Fibroblast of pulmonary artery (primary cell): ENCODE data around the gene KEAP1.
A peak's percentile ranks its signal among the peaks of the same experiment; 100 is the strongest.
"Not testable (repeated sequence)": the region's sequence is repeated elsewhere in the genome, so short reads cannot be mapped to it uniquely, and the experiment has no call there.

Experiments
- DNase-seq: peaks from one replicate; pipeline ENCODE4 v3.0.0-alpha.2; 2010; ENCODE audit warnings: low read depth
- H3K4me3 ChIP-seq: replicated peaks from 2 replicates; pipeline ENCODE4 v1.5.1; 2011; ENCODE audit warnings: low read depth, mild to moderate bottlenecking, control low read depth, low read length, moderate library complexity
- TF ChIP-seq, protein P1 (sequence below): IDR thresholded peaks from 2 replicates; pipeline ENCODE4 v1.5.1; 2011; ENCODE audit warnings: mild to moderate bottlenecking, control low read depth, low read length, inconsistent platforms; ENCODE audit errors: missing control alignments

KEAP1 gene

DNA sequence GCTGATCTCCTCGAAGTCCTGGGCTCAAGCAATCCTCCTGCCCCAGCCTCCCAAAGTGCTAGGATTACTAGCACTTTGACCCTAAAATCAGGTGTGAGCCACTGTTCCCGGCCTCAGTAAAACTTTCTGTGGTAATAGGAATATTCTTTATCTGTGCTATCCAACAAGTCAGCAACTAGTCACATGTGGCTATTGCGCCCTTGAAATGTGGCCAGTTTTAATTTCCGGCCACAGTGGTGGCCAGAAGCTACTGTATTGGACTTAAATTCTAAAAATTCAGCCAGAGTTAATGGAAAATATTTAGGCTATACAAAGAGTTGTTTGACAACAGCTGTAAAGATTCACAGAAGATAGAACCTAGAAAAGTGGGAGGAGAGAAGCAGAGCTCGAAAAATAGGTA is 30.0 kb downstream of the KEAP1 start:
- DNase-seq: no peak
- H3K4me3 ChIP-seq: no peak overlapping the region
- TF ChIP-seq, protein P1, sequence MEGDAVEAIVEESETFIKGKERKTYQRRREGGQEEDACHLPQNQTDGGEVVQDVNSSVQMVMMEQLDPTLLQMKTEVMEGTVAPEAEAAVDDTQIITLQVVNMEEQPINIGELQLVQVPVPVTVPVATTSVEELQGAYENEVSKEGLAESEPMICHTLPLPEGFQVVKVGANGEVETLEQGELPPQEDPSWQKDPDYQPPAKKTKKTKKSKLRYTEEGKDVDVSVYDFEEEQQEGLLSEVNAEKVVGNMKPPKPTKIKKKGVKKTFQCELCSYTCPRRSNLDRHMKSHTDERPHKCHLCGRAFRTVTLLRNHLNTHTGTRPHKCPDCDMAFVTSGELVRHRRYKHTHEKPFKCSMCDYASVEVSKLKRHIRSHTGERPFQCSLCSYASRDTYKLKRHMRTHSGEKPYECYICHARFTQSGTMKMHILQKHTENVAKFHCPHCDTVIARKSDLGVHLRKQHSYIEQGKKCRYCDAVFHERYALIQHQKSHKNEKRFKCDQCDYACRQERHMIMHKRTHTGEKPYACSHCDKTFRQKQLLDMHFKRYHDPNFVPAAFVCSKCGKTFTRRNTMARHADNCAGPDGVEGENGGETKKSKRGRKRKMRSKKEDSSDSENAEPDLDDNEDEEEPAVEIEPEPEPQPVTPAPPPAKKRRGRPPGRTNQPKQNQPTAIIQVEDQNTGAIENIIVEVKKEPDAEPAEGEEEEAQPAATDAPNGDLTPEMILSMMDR: no peak

DNA sequence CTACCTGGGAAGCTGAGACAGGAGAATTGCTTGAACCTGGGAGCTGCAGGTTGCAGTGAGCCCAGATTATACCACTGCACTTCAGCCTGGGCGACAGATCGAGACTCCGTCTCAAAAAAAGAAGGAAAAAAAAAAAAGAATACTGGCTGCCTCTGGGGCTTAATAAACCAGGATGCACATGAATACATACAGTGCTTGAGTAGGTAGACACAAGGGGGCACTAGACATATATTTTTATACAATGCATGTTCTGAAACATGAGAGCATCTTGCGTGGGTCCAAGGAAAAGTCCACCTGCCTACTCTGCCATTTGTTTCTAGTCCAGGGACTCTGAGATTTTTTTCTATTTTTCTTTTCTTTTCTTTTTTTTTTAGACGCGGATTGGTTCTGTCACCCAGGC is 31.2 kb downstream of the KEAP1 start:
- peak; percentile 64 for DNase-seq
- H3K4me3 ChIP-seq: no peak overlapping the region
- TF ChIP-seq, protein P1: peak; percentile 51

DNA sequence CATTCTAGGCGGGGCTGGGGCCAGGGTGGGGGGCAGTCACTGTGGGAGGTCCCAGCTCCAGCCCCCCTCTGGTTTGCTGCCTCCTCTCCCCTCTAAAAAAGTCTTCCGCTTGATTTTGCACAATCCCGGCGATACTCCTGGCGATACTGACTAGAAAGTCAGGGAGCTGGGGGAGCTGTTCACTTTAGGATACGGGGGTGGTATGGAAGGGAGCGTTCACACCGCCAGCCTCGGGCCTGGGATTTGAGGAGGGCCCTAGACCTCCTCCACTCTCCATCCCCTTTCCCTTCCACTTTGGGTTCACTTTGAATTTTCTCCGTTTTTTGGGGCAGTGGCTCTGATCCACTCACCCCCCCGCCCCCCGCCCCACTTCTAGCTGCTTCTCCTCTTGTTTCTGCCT is 35.0 kb downstream of the KEAP1 start:
- TF ChIP-seq, protein P1: no peak

DNA sequence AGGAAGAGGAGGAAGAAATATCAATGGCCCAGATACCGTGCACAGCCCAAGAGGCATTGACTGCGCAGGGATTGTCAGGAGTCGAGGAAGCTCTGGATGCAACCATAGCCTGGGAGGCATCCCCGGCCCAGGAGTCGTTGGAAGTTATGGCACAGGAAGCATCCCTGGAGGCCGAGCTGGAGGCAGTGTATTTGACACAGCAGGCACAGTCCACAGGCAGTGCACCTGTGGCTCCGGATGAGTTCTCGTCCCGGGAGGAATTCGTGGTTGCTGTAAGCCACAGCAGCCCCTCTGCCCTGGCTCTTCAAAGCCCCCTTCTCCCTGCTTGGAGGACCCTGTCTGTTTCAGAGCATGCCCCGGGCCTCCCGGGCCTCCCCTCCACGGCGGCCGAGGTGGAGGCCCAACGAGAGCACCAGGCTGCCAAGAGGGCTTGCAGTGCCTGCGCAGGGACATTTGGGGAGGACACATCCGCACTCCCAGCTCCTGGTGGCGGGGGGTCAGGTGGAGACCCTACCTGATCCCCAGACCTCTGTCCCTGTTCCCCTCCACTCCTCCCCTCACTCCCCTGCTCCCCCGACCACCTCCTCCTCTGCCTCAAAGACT is 36.0 kb downstream of the KEAP1 start:
- no peak for DNase-seq
- H3K4me3 ChIP-seq: no peak overlapping the region
- TF ChIP-seq, protein P1: no peak

More for the DNA sequence above, 35.0 kb downstream of the KEAP1 start:
- H3K4me3 ChIP-seq: no peak overlapping the region
- no peak for DNase-seq

DNA sequence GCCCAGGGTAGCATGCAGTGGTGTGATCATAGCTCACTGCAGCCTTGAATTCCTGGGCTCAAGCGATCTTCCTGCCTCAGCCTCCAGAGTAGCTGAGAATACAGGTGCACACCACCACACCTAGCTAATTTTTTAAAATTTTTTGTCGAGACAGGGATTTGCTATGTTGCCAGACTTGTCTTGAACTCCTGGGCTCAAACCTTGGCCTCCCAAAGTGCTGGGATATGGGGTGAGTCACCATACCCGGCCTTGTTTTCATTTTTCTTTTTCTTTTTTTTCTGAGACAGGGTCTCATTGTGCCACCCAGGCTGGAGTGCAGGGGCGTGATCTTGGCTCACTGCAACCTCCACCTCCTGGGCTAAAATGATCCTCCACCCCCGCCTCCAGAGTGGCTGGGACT is 38.7 kb downstream of the KEAP1 start:
- no peak overlapping the region for H3K4me3 ChIP-seq
- TF ChIP-seq, protein P1: no peak
- no peak for DNase-seq

DNA sequence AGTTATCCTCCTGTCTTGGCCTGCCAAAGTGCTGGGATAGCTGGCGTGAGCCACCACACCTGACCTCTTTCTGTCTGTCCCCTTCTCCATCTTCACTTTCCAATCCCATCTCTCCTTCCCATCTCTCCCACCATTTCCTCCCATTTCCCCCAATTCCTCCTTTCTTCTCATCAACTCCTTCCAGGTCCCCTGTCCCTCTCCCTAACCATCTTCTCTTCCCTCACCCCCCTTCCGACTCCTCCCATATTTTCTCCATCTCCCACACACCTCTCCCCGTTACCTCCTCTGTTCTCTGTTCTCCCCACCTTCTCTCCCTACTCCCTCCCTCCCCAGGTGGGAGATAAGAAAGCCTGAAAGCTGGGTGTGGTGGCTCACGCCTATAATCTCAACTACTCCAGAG is 40.6 kb downstream of the KEAP1 start:
- no peak for DNase-seq
- TF ChIP-seq, protein P1: no peak
- H3K4me3 ChIP-seq: no peak overlapping the region

DNA sequence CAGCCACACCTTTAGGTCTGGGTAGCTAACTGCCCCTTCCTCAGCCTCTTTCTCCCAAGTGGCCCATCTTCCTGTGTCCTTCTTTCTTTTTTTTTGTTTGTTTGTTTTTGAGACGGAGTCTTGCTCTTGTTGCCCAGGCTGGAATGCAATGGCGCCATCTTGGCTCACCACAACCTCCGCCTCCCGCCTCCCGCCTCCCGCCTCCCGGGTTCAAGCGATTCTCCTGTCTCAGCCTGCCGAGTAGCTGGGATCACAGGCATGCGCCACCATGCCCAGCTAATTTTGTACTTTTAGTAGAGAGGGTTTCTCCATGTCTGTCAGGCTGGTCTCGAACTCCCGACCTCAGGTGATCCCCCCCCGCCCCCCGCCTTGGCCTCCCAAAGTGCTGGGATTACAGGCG is 41.1 kb downstream of the KEAP1 start:
- not testable (repeated sequence) for H3K4me3 ChIP-seq, DNase-seq
